HG03457 (cell line): Measurements from ENCODE around the gene CHN2.

ENCODE experiments used
- ATAC-seq: cut with Tn5 transposase; IDR thresholded peaks from one replicate; pipeline ENCODE4 v1.9.1; 2021; ENCODE audit warnings: moderate number of reproducible peaks; ENCODE audit not compliant: unreplicated experiment

Gene CHN2

DNA sequence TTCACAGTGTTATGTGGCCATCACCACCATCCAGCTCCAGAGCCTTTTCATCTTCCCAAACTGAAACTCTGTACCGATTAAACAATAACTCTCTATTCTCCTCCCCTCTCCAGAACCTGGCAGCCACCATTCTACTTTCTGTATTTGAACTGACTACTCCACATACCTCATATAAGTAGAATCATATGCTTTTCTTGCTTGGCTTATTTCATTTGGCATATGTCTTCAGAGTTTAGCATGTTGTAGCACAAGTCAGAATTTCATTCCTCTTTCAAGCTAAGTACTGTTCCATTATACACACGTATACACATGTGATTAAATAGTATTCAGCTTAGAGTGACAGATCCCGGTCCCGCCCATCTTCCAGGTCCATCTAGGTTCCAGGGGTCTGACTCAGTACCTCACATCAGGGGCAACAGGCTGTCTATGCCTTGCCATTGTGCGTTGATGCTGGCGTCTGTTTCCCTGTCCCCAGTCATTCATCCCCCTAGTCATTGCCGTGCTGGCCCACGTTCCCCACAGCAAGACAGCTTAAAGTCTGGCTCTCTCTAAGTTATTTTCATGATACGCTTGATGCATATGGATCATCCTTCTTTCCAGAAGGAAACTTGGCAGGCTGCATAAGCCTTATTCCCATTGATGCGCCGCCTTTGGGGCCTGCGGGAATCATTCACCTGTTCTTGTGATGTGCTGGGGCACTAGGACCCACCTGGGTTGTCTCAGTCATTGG, 108.3 kb downstream of the CHN2 start:
- no peak for ATAC-seq

DNA sequence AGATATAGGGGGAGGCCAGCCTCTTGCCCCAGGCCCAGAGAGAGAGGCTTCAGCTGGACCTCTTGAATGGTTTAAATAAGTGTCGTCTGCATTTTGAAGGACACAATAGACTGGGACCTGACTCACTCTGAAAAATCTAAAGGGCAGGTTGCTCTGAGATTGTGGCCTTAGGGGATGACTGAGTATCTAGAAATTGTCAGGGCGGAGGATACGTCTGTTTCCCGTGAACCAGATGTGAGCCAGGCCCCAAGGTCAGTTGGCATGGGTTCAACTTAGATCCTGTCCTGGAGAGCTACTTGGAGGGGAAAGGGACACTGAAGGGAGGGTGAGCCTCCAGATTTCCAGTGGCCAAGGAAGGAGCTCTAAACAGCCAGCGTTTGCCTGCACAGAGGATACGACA, 110.2 kb downstream of the CHN2 start:
- ATAC-seq = no peak

GRCh38 chr7:29306319-29306991, 111.9 kb downstream of the CHN2 start:
- ATAC-seq = no peak

DNA sequence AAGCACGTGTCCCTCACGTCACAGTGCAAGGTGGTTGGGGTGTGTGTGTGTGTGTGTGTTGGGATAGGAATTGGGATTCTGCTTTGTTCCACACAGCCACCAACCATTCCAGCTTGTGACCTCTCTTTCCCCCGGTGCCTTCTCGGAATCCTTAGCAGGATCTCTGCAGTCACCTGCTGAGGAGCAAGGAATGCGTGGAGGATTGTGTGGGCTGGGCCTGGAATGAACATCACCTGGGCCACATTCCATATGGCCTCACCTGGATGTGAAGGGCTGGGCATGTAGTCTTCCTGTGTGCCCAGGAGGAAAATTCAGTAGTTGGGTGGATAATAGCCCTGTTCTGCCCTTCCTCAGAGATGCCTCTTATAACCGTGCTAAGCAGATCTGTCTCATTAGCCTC, 113.8 kb downstream of the CHN2 start:
- no peak for ATAC-seq

GRCh38 chr7:29309041-29309854, 114.7 kb downstream of the CHN2 start:
- no peak for ATAC-seq

- ATAC-seq = no peak
These were observed 116.0 kb downstream of the CHN2 start for GRCh38 chr7:29310625-29311024.

GRCh38 chr7:29311314-29311713, 116.7 kb downstream of the CHN2 start:
- ATAC-seq = no peak

- ATAC-seq = no peak
These were observed 119.6 kb downstream of the CHN2 start for GRCh38 chr7:29314148-29314547.

- ATAC-seq = no peak
These were observed 120.7 kb downstream of the CHN2 start for GRCh38 chr7:29315122-29315891.

- ATAC-seq = no peak
These were observed 121.3 kb downstream of the CHN2 start for GRCh38 chr7:29315892-29316270.

- no peak for ATAC-seq
These were observed 122.4 kb downstream of the CHN2 start for GRCh38 chr7:29316926-29317325.

DNA sequence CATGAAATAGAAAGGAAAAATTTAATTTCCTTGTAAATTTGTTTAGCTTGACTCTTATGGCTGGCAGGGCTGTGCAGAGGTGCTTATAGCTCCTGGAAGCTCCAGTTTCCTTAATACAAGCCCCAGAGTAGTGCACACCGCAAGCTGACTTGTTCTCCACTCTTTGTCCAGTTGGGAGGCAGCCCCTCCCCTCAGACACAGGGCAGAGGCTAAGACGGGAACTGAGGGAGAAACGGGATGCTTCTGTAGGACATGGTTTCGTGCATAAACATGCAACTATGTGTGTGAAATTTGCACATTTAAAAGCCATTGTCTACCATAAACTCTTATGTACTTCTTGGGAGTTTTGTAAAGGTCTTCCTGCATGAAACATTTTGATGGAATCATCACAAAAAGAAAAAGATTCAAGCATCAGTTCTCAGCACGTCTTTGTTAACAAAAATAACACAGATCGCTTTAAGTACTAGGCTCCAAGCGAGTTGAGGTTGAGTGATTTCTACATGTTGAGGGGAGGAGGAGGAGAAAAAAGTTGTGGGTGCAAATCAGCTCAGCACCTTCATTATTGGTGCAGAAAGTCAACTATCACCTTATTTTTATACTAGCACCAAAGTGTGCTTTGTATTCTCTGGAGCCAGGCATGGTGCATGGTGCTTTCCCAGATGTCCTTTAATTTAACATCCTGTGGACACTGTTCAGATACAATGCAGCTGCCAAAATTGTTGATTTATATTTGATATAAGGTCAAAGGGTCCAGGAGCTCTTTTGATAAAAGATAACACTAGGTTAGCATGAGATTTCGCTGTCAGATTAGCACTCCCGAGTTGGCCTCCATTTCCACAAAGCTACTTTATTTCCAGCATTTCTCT, 124.5 kb downstream of the CHN2 start:
- no peak for ATAC-seq

DNA sequence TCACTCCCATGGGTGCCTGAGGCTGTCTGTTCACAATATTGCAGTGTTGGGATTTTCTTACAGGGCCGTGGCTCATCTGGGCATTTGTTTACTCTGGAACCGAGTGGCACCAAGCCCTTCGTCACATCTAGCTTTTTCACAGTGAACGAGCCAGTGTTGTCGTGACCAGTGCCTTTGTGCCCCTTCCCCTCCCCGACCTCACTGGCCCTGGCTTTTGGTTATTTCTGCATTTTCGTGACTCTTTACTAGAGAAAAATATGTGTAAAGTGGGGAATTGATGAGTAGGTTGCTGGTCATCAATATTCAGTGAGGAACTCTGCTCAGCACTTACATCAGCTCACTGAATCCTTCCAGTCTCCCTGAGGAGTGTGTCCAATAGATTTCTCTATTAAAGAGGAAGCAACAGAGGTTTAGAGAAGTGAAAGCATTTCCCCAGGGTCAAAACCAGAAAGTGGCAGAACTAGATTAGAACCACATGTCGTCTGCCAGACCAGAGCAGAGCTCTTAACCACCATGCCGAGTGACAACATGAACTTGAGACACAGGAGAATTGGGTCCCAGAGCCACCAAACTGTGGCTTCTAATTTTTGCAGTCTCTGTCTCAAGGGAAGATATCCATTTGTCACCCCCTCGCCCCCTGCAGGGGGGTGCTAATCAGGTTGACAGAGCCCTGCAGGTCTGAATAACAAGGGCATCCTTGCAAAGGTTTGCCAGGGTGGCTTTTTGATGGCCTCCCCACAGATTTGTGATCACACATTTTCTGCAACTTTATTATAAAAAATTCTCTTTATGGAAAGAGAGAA, 125.3 kb downstream of the CHN2 start:
- ATAC-seq = no peak

DNA sequence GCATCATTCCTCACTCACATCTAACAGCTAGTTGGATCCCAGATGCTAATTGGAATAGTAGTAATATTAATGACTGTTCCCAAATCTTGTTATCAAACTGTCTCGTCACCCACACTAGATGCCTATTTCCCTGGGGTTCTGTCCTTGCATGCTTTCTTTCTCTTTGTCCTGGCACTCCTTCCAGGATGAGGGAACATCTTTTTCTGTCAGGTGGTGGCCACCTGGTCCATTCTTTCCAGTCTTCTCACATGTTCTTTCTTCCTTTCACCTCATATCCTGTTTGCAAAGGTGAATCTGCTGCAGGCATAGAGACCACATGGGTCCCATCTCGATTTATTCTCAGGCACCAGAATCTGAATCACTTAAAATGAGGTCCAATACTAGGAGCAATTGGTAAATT, 126.0 kb downstream of the CHN2 start:
- no peak for ATAC-seq

DNA sequence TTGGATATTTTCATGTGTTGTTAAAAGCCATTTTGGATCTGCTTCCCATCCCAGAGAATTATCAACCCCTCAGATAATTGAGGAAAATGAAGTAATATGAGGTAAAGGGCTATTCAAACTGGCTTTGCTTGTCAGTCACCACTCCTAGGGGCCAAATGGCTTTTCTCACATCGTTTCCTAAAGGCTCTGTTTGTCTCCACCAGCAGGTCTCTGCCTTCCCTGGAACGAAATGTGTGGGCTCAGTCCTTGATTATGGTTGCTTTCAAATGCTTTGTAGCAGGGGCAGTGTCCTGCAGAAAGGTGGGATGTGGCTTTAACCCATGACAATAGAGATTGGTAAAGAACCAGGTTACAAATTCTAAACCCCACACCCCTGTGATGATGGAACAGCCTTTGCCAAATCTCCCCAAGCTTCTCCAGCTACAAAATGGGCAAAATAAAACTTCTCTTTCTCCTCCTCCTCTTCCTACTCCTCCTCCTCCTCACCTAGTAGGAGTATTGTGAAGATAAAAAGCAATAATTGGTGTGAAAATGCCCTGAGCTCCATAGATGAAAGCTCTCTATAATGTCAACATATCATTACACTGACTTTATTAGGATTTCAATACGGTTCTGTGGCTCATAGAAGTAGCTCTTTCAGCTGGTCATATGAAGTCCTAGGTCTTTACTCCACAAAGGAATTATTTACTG, 127.6 kb downstream of the CHN2 start:
- ATAC-seq = no peak

DNA sequence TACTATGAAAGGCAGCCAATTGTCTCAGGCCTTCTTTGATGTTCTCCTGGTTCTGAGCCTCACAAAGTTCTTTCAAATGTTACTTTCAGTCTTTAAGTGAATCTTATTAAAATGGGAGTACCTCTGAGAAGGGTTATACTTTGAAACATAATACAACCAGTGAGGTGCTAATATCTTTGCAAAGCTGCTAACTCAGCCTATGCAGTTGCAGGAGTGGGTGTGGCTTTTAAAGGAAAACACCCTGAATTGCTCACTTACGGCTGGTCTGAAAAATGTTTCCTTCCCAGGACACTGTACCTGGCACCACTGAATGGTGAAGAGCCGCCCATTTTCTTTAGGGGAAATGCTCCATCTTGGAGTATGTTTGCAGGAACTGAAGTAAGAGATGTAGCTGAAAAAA, 130.9 kb downstream of the CHN2 start:
- no peak for ATAC-seq

GRCh38 chr7:29326864-29327263, 132.3 kb downstream of the CHN2 start:
- no peak for ATAC-seq

GRCh38 chr7:29327455-29327854, 132.9 kb downstream of the CHN2 start:
- no peak for ATAC-seq

GRCh38 chr7:29328045-29328444, 133.5 kb downstream of the CHN2 start:
- no peak for ATAC-seq
